ENCODE data around the gene TAX1BP3. TPM values are rescaled to one million over a fixed set of nuclear protein-coding genes. Genes with fewer than 3 reads are reported as not detected.

TAX1BP3 gene
- total and polyA plus RNA-seq, 2 of the 13 experiments (the other 11 are each of a cell fraction or from before 2014, with no cell fraction given): 16.7 to 45.1 TPM

- TF ChIP-seq ZNF34 (CRISPR knock-in tag; IDR thresholded peaks at IDR 0.05; ENCODE audit: borderline replicate concordance) (no peak), ZNF30 (CRISPR knock-in tag; IDR thresholded peaks at IDR 0.05) (no peak), DBP (CRISPR knock-in tag; IDR thresholded peaks at IDR 0.05; ENCODE audit: not compliant biosample characterization) (no peak), SRSF9 (IDR thresholded peaks at IDR 0.05; ENCODE audit: borderline replicate concordance, insufficient read depth, low read depth, low read length, poor library complexity, severe bottlenecking) (no peak), HNRNPK (IDR thresholded peaks at IDR 0.05; ENCODE audit: low read depth, low read length, poor library complexity, severe bottlenecking) (no peak), ARNTL (CRISPR knock-in tag; IDR thresholded peaks at IDR 0.05) (peak; percentile 48; the same call in 1 of the 2 replicates), RELA (CRISPR knock-in tag; IDR thresholded peaks at IDR 0.05) (peak; percentile 10; the same call in 1 of the 2 replicates), HNF1A (IDR thresholded peaks at IDR 0.05; ENCODE audit: low read depth) (no peak), HNF1A (CRISPR knock-in tag; IDR thresholded peaks at IDR 0.05; ENCODE audit: borderline replicate concordance) (no peak), JUND (CRISPR knock-in tag; IDR thresholded peaks at IDR 0.05) (no peak), NCOR1 (IDR thresholded peaks at IDR 0.05; ENCODE audit: borderline replicate concordance, low read length) (no peak), KDM4B (CRISPR knock-in tag; IDR thresholded peaks at IDR 0.05) (no peak; the same call in 1 of the 2 replicates), MEIS1 (CRISPR knock-in tag; IDR thresholded peaks at IDR 0.05; ENCODE audit: borderline replicate concordance) (no peak), AGO2 (optimal IDR thresholded peaks at IDR 0.05; ENCODE audit: low read depth, low read length) (peak; percentile 24), ZXDC (CRISPR knock-in tag; IDR thresholded peaks at IDR 0.05) (peak; percentile 68; the same call in 1 of the 2 replicates), ZFP91 (CRISPR knock-in tag; IDR thresholded peaks at IDR 0.05; ENCODE audit: borderline replicate concordance) (peak; percentile 8; the same call in 1 of the 2 replicates), ZNF431 (CRISPR knock-in tag; IDR thresholded peaks at IDR 0.05; ENCODE audit: borderline replicate concordance, low read depth) (0 out of 2 replicates have a peak, but pooled peaks have one; percentile 26), ZNF362 (CRISPR knock-in tag; IDR thresholded peaks at IDR 0.05; ENCODE audit: borderline replicate concordance) (no peak), NBN (conservative IDR thresholded peaks at IDR 0.05) (no peak)
These were observed 31.4 kb downstream of the TAX1BP3 start (continued) for GRCh38 chr17:3636908-3637373.
